ENCODE data around the gene RIMBP2.
A peak's percentile ranks its signal among the peaks of the same experiment; 100 is the strongest.

- TF ChIP-seq CTCF (optimal IDR thresholded peaks at IDR 0.05 in 1 of 3, IDR thresholded peaks at IDR 0.05 in 1 of 3, conservative IDR thresholded peaks at IDR 0.05 in 1 of 3; ENCODE audit: extremely low read depth in 1 of 3, insufficient read depth in 2 of 3, low read length in 3 of 3) (peak; percentile 75 to 93 (median 84)), EZH2 (IDR thresholded peaks at IDR 0.05; ENCODE audit: low read length) (no peak)
Observed at GRCh38 chr12:130761537-130762318, 45.6 kb upstream of the RIMBP2 start.
